Fibroblast of pulmonary artery (primary cell): ENCODE measurements around the gene CCDC33.

Experiments used
- DNase-seq: peaks from one replicate; pipeline ENCODE4 v3.0.0-alpha.2; 2010; ENCODE audit warnings: low read depth
- H3K4me3 ChIP-seq: replicated peaks from 2 replicates; pipeline ENCODE4 v1.5.1; 2011; ENCODE audit warnings: low read depth, mild to moderate bottlenecking, control low read depth, low read length, moderate library complexity
- TF ChIP-seq, protein P1 (sequence below): IDR thresholded peaks from 2 replicates; pipeline ENCODE4 v1.5.1; 2011; ENCODE audit warnings: mild to moderate bottlenecking, control low read depth, low read length, inconsistent platforms; ENCODE audit errors: missing control alignments

The CCDC33 gene

DNA sequence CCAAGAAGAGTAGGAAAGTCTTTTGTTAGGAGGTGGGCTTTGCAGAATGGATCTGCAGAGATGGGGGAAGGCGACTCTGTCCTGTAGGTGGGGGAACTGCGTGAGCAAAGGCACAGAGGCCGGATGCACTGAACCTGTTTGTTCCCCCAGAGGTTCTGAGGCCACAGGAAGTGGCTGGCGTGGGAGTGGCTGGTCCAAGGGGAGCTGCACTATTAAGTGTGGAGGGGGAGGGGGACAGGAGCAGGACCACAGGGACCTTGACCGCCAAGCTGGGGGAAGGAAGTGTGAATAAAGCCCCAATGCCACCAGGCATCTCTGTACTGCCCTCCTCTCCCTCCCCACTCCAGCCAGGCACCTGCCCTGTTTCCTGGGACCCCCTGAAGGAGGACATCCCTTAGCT, 79.5 kb downstream of the CCDC33 start:
- TF ChIP-seq, protein P1, sequence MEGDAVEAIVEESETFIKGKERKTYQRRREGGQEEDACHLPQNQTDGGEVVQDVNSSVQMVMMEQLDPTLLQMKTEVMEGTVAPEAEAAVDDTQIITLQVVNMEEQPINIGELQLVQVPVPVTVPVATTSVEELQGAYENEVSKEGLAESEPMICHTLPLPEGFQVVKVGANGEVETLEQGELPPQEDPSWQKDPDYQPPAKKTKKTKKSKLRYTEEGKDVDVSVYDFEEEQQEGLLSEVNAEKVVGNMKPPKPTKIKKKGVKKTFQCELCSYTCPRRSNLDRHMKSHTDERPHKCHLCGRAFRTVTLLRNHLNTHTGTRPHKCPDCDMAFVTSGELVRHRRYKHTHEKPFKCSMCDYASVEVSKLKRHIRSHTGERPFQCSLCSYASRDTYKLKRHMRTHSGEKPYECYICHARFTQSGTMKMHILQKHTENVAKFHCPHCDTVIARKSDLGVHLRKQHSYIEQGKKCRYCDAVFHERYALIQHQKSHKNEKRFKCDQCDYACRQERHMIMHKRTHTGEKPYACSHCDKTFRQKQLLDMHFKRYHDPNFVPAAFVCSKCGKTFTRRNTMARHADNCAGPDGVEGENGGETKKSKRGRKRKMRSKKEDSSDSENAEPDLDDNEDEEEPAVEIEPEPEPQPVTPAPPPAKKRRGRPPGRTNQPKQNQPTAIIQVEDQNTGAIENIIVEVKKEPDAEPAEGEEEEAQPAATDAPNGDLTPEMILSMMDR: no peak
- no peak overlapping the region for H3K4me3 ChIP-seq
- no peak for DNase-seq

DNA sequence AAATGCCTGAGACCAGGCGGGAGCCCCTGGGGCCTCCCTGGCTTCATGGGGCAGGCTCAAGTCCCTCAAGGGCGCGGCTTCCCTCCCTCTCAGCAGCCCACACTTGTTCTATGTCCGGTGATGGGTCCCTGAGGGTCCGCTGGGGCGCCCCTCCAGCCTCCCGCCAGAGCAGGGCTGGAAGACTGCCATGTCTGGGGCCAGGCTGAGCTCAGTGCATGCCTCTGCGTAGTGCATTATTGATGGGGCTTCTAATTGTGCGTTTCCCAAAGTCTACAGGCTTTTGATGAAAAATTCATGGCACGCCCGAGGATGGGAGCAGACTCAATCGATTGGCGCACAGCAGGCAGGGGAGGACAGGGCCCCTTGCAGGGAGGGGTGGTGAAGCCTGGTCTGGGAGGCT, 80.0 kb downstream of the CCDC33 start:
- TF ChIP-seq, protein P1: no peak
- DNase-seq: no peak
- no peak overlapping the region for H3K4me3 ChIP-seq

DNA sequence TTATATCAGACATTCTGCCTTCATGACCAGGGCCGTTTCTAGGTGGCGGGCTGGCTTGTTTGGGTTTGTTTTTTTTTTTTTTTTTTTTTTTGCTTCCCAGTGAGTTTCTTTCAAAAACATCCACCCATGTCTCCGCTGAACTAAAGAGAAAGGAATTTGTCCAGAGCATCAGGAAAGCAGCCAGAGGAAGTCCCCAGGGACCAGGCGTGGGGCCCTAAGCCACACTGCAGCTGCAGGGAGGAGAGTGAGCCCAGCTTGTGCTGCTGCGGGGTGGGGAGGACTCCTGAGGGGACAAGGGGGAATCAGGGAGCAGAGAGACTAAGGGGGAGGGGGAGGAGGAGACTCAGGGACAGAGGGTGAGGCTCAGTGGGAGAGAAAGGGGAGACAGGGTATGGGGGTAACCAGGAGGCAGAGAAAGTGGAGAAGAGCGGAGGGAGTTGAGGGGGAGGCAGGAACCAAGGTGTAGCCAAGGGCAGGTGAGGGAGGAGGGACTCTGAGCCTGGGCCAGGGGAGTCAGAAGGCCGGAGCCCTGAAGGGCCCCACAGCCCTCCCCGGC, 81.8 kb downstream of the CCDC33 start:
- H3K4me3 ChIP-seq: no peak overlapping the region
- peak; percentile 96 for DNase-seq
- TF ChIP-seq, protein P1: no peak

DNA sequence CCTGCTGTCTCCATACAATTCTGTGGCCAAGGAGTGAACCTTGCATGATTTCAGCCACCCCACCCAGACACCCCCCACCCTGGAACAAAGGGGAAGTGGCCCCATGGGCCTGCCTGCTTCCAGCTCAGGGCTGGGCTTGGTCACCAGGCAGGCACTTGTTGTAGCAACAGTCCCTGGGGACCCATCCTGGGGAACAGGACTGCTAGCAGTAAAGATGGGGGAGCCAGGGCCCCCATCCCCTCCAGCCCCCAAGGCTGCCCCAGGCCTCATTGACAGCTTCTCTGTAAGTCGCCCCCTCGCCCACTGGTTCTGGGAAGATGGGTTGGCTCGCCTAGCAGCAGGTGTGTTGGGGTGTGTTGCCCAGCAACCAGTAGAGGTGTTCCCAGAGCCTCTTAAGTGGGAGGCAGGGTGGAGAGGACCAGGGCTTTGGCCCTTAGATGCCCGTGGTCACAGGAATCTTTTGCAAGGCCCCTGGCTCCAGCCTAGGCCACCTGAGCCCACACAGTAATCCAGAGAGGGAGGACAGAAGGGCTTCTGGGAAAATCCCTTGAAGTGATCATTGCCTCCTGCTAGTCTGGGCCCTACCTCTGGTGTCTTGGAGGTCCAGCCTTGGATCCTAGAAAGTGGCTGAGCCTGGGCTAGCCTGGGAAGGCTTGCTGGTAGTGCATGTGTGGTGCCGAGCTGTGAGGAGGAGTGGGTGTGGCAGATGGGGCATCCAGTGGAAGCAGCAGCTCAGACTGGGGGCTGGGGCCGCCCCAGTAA, 82.4 kb downstream of the CCDC33 start:
- no peak overlapping the region for H3K4me3 ChIP-seq
- TF ChIP-seq, protein P1: no peak
- DNase-seq: peak; percentile 40

DNA sequence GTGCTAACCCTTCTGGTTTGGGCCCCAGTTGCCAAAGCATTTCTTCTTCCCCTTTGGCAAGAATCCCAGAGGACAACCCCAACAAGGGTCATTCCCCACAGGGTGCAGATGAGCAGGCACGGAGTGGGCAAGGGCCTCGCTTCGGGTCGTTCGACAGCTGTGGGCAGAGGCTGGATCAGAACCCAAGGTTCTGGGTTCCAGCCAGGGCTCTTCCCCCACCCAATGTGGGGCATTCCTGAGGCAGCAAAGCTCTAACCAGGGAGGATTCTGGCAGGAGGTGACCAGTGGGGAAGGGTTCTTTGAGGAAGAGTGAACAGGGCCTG, 83.0 kb downstream of the CCDC33 start:
- H3K4me3 ChIP-seq: no peak overlapping the region
- no peak for DNase-seq
- TF ChIP-seq, protein P1: no peak

DNA sequence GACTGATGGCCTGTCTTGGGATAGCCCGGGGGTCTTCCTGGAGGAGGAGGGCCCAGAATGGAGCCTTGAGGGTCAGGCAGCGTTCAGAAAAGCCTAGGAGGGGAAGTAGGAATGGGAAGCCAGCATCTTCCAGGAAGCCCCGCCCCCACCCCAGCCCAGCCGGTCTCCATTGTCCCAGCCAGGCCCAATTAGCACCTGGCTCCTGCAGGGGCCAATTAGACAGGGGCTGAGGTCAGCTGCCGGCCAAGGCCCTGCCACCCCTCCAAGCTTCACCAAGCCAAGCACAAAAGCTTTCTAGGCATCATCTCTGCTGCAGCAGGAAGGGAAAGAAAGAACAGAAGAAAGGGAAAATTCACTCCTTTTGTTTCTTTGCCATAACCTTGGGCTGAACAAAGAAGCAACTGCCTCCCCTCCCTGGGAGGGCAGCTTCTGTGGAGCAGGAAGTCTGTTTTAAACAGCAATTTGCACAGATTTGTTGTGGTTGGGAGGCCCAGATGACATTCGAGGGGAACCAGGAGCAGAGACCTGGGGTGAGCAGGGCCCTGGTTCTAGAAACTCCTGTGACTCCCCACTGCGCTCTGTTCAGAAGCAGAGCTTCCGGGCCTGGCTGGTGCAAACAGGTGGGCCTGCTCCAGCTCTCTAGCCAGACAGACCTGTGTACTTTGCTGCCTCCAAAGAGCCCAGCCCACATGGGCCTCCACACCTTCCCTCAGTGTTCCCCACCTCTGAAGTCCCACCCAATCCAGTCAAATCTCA, 83.6 kb downstream of the CCDC33 start:
- TF ChIP-seq, protein P1: no peak
- H3K4me3 ChIP-seq: no peak overlapping the region
- DNase-seq: peak; percentile 10
